ENCODE measurements around the gene MRPS12. TPM values are rescaled to one million over a fixed set of nuclear protein-coding genes. Genes with fewer than 3 reads are reported as not detected.

The MRPS12 gene
- total RNA-seq, 4 donors from 2014 or later: 17.7 to 33.6 (median 22.1) TPM

DNA sequence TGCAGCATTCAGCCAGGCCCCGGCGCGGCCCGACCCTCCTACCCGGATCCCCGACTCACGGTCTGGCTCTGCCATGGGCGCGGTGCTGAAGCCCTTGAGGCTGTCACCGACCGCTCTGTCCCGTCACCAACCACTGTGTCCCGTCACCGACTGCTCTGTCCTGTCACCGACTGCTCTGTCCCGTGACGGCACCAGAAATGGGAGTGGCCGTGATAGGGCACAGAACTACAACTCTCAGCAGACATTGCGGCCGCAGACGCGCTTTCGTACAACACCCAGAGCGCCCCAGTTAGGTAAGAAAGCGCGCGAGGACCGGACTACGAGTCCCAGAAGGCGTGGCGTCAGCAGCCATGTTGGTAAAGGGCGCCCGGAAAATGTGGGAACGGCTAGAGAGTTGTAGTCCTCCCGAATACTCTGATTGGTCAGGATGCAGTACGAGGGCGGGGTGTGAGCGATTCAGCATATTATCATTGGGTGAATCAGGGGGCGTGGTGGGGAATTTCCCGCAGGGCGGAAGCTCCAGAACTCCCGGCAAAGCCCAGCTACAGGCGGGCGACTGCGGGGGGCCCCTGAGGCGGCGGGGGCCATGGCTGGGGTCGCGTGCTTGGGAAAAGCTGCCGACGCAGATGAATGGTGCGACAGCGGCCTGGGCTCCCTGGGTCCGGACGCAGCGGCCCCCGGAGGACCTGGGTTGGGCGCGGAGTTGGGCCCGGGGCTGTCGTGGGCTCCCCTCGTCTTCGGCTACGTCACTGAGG, 31.1 kb upstream of the MRPS12 start, which contains the start of the genes NFKBIB and SIRT2:
Gene NFKBIB, plus strand, starts transcription at position 523 of the 755 bp plus-strand sequence. Its CDS starts 64 bp downstream, at position 587.
Gene SIRT2, minus strand, starts transcription at position 172 of the 755 bp plus-strand sequence. Its CDS starts 97 bp downstream, at position 75.
- H3K4me1 ChIP-seq: peaks cover 17 to 22% of the 10 kb centered on the region in 2 donors
- TF ChIP-seq POLR2A (IDR thresholded peaks at IDR 0.05) (peak; percentile 24 to 88), CTCF (IDR thresholded peaks at IDR 0.05) (peak in 1 of 6 experiments; percentile 17)
- H3K9me3 ChIP-seq: no peaks in the 10 kb centered on the region
- 0 to 2% methylated on average over 33 to 38 of the region's 64 CpGs for WGBS, 2 donors
- H3K27me3 ChIP-seq: no peaks in the 10 kb centered on the region
- peak within 1 kb of the TSS; percentile 66 to 87 (median 81) for H3K27ac ChIP-seq
- H3K36me3 ChIP-seq: no peaks in the 10 kb centered on the region
- intact Hi-C loops (cut with DNase I): loop anchor here (5.0 kb wide), 1 partner anchor 52 kb away; the partner anchor contains the start of gene HNRNPL
- DNase-seq: peak; percentile 100
- H3K4me3 ChIP-seq (replicated peaks in 1 of 3): peak within 1 kb of the TSS; percentile 86 to 92 (median 89)

- Histone ChIP-seq H3K4me1 (peaks cover 17 to 22% of the 10 kb centered on the region in 2 donors), H3K27me3 (no peaks in the 10 kb centered on the region)
These were observed 30.5 kb upstream of the MRPS12 start for GRCh38 chr19:38900202-38900629.

GRCh38 chr19:38900743-38901190, 30.0 kb upstream of the MRPS12 start:
- H3K27me3 ChIP-seq: no peaks in the 10 kb centered on the region
- no peak for DNase-seq
- H3K4me1 ChIP-seq: peaks cover 17 to 22% of the 10 kb centered on the region in 2 donors
- no peaks in the 10 kb centered on the region for H3K9me3 ChIP-seq
- intact Hi-C loops (cut with DNase I): no loop called here
- H3K36me3 ChIP-seq: peaks cover 7 to 8% of the 10 kb centered on the region in 2 donors
- WGBS, 2 donors: 20 to 21% methylated on average over 3 of the region's 3 CpGs
- peak overlapping the region in 1 of 3 donors; percentile 92 for H3K4me3 ChIP-seq (replicated peaks in 1 of 3)
- H3K27ac ChIP-seq: no peak overlapping the region
- TF ChIP-seq CTCF (IDR thresholded peaks at IDR 0.05) (no peak), POLR2A (IDR thresholded peaks at IDR 0.05) (no peak)

More at GRCh38 chr19:38900202-38900629, 30.5 kb upstream of the MRPS12 start:
- intact Hi-C loops (cut with DNase I): no loop called here
- no peak for DNase-seq
- TF ChIP-seq POLR2A (IDR thresholded peaks at IDR 0.05) (no peak), CTCF (IDR thresholded peaks at IDR 0.05) (no peak)
- Histone ChIP-seq H3K9me3 (no peaks in the 10 kb centered on the region), H3K4me3 (replicated peaks in 1 of 3) (peak overlapping the region; percentile 86 to 92 (median 89)), H3K27ac (peak overlapping the region; percentile 66 to 87 (median 81)), H3K36me3 (peaks cover 3% of the 10 kb centered on the region in 2 donors)
- 5 to 6% methylated on average over 8 of the region's 8 CpGs for WGBS, 2 donors

- H3K27ac ChIP-seq: no peak overlapping the region
- no peaks in the 10 kb centered on the region for H3K9me3 ChIP-seq
- no peak for TF ChIP-seq CTCF (IDR thresholded peaks at IDR 0.05)
- TF ChIP-seq POLR2A (IDR thresholded peaks at IDR 0.05): no peak
- H3K36me3 ChIP-seq: peaks cover 8% of the 10 kb centered on the region in 2 donors
- 87 to 100% methylated on average over 1 of the region's 1 CpG for WGBS, 2 donors
- DNase-seq: no peak
- H3K4me1 ChIP-seq: peaks cover 17 to 22% of the 10 kb centered on the region in 2 donors
- intact Hi-C loops (cut with DNase I): no loop called here
- no peak overlapping the region for H3K4me3 ChIP-seq (replicated peaks in 1 of 3)
- H3K27me3 ChIP-seq: no peaks in the 10 kb centered on the region
These were observed 29.1 kb upstream of the MRPS12 start for GRCh38 chr19:38901683-38902082.
